ENCODE measurements around the gene KIFC3. TPM values are rescaled to one million over a fixed set of nuclear protein-coding genes. Genes with fewer than 3 reads are reported as not detected.

KIFC3 gene
- total RNA-seq, 4 donors from 2014 or later, result 28.2 to 76.8 (median 46.6) TPM

DNA sequence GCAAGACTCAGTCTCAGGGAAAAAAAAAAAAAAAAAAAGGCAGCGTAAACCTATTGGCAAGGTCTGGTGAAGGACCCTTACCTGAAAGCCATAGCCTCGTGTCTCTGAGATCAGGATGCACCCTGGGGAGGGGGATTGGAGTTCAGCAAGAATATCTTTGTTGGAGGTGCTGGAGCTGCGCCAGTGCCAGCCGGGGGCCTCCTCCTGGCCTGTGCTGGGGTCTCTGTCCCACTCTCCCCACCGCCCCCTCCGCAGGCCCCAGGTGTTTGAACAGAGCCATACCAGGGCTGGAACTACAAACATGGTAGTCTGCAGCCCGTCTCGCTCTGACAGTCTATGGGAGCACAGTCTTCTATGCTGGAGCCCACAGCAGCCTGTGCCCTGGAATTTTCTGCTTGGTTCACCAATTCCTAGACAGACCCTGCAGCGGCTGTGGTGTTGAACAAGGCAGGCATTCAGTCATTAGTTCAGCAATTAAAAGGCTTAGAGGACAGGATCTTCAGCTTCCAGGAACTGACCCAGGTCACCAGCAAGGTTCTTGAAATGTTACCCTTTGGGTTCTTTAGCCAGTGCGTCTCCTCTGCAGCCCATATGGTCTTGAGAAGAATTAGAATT lies 42.2 kb upstream of the KIFC3 start:
- intact Hi-C loops (cut with DNase I), result no loop called here
- WGBS, result 90% methylated on average over 10 of the region's 10 CpGs
- no peak overlapping the region for H3K4me3 ChIP-seq

DNA sequence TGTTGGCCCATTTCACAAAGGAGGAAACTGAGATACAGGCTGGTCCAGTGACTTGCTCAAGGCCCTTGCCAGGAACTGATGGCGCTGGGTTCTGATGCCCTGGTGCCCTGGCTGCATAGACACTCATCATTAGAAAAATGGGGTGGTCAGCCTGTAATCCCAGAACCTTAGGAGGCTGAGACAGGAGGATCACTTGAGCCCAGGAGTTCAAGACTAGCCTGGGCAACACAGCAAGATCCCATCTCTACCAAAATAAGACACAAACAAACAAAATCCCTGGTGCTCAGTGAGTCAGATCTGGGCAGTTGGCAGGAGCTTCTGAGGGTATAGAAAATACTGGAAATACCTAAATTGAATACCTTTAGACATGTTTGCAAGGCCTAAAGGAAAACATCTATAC lies 41.1 kb upstream of the KIFC3 start:
- no peak overlapping the region for H3K4me3 ChIP-seq
- no peak for DNase-seq (ENCODE audit: extremely low spot score)
- intact Hi-C loops (cut with DNase I), result no loop called here
- no peak for TF ChIP-seq POLR2A (IDR thresholded peaks at IDR 0.05; ENCODE audit: low read depth)
- TF ChIP-seq, protein P1, sequence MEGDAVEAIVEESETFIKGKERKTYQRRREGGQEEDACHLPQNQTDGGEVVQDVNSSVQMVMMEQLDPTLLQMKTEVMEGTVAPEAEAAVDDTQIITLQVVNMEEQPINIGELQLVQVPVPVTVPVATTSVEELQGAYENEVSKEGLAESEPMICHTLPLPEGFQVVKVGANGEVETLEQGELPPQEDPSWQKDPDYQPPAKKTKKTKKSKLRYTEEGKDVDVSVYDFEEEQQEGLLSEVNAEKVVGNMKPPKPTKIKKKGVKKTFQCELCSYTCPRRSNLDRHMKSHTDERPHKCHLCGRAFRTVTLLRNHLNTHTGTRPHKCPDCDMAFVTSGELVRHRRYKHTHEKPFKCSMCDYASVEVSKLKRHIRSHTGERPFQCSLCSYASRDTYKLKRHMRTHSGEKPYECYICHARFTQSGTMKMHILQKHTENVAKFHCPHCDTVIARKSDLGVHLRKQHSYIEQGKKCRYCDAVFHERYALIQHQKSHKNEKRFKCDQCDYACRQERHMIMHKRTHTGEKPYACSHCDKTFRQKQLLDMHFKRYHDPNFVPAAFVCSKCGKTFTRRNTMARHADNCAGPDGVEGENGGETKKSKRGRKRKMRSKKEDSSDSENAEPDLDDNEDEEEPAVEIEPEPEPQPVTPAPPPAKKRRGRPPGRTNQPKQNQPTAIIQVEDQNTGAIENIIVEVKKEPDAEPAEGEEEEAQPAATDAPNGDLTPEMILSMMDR (IDR thresholded peaks at IDR 0.05), result no peak
- no peak for TF ChIP-seq POLR2AphosphoS5 (IDR thresholded peaks at IDR 0.05)
- no peak for TF ChIP-seq EP300 (IDR thresholded peaks at IDR 0.05)
- no peaks in the 10 kb centered on the region for H3K36me3 ChIP-seq
- H3K27me3 ChIP-seq, result no peaks in the 10 kb centered on the region
- no peaks in the 10 kb centered on the region for H3K4me1 ChIP-seq
- H3K9me3 ChIP-seq, result no peaks in the 10 kb centered on the region
- H3K27ac ChIP-seq (replicated peaks in 1 of 4), result no peak overlapping the region
- WGBS, result 100% methylated on average over 1 of the region's 1 CpG

More for the DNA sequence above, 42.2 kb upstream of the KIFC3 start:
- Histone ChIP-seq H3K9me3 (no peaks in the 10 kb centered on the region), H3K27me3 (no peaks in the 10 kb centered on the region), H3K36me3 (no peaks in the 10 kb centered on the region), H3K27ac (replicated peaks in 1 of 4) (no peak overlapping the region), H3K4me1 (no peaks in the 10 kb centered on the region)
- no peak for TF ChIP-seq EP300 (IDR thresholded peaks at IDR 0.05)
- DNase-seq (ENCODE audit: extremely low spot score), result no peak

DNA sequence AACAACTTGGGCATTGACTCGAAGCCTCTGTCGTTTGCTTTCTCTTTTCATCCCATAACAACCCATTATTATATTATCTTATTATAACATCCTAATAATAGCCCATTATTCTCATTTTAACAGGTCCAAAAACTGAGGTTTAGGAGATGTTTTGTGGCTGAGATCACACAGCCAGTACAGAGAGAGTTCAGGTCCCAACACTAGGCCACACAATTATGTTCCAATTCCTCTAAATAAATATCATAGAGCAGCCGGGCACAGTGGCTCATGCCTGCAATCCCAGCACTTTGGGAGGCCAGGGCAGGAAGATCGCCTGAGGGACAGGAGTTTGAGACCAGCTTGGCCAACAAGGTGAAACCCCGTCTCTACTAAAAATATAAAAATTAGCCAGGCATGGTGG lies 40.3 kb upstream of the KIFC3 start:
- intact Hi-C loops (cut with DNase I), result no loop called here
- TF ChIP-seq, protein P1 (IDR thresholded peaks at IDR 0.05), result no peak
- TF ChIP-seq POLR2A (IDR thresholded peaks at IDR 0.05; ENCODE audit: low read depth), result no peak
- no peak for TF ChIP-seq EP300 (IDR thresholded peaks at IDR 0.05)
- TF ChIP-seq POLR2AphosphoS5 (IDR thresholded peaks at IDR 0.05), result no peak
- H3K27ac ChIP-seq (replicated peaks in 1 of 4), result no peak overlapping the region

DNA sequence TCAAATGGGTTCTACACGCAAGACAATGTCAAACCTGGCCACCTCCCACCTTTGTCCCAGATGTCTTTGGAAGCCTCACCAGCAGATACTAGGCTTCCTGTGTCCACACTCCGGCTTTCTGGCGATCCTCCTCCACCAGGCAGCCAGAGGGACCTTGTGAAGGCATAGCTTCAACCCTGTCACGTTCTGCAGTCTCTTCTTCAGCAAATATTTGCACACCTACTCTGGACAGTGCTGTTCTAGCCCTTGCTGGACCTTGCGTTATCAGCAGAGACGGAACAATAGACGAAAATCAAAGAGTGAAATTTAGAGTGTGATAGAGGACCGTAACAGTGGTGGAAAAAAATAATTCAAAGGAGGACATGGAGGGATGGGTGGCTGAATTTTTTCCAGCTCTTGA lies 38.5 kb upstream of the KIFC3 start:
- no peaks in the 10 kb centered on the region for H3K27me3 ChIP-seq
- no peak for DNase-seq (ENCODE audit: extremely low spot score)
- no peak overlapping the region for H3K27ac ChIP-seq (replicated peaks in 1 of 4)
- H3K9me3 ChIP-seq, result no peaks in the 10 kb centered on the region
- H3K4me3 ChIP-seq, result no peak overlapping the region
- TF ChIP-seq EP300 (IDR thresholded peaks at IDR 0.05), result no peak
- TF ChIP-seq POLR2A (IDR thresholded peaks at IDR 0.05; ENCODE audit: low read depth), result no peak
- TF ChIP-seq, protein P1 (IDR thresholded peaks at IDR 0.05), result no peak
- no peak for TF ChIP-seq POLR2AphosphoS5 (IDR thresholded peaks at IDR 0.05)
- no peaks in the 10 kb centered on the region for H3K36me3 ChIP-seq
- no peaks in the 10 kb centered on the region for H3K4me1 ChIP-seq
- intact Hi-C loops (cut with DNase I), result no loop called here
- 92% methylated on average over 8 of the region's 8 CpGs for WGBS

More for the DNA sequence above, 40.3 kb upstream of the KIFC3 start:
- H3K4me3 ChIP-seq, result no peak overlapping the region
- DNase-seq (ENCODE audit: extremely low spot score), result no peak
- 83% methylated on average over 5 of the region's 5 CpGs for WGBS
- H3K36me3 ChIP-seq, result no peaks in the 10 kb centered on the region
- no peaks in the 10 kb centered on the region for H3K9me3 ChIP-seq
- no peaks in the 10 kb centered on the region for H3K27me3 ChIP-seq
- H3K4me1 ChIP-seq, result no peaks in the 10 kb centered on the region

DNA sequence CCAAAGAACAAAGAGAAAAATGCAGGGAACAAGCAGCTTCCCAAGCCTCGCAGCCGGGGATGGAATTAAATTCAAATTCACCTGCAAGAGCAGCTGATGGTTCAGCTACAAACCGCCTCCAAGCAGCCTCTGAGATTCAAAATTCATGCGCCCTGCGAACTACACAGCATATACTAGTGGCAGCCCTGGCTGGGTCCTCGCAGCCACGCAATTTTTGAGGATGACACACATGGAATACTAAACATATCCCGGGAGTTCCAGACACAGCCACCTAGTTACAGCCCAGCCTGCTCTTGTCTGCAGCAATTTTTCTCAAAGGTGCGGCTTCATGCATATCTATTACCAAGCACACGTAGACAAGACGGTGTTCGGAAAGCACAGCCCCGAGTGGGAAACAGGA lies 35.9 kb upstream of the KIFC3 start:
- Histone ChIP-seq H3K4me1 (no peaks in the 10 kb centered on the region), H3K27me3 (peaks cover 0 to 5% (median 0%) of the 10 kb centered on the region in 4 donors), H3K27ac (replicated peaks in 1 of 4) (no peak overlapping the region), H3K36me3 (no peaks in the 10 kb centered on the region), H3K9me3 (no peaks in the 10 kb centered on the region), H3K4me3 (no peak overlapping the region)
- 71% methylated on average over 13 of the region's 13 CpGs for WGBS
- no peak for DNase-seq (ENCODE audit: extremely low spot score)
- no peak for TF ChIP-seq POLR2A (IDR thresholded peaks at IDR 0.05; ENCODE audit: low read depth)
- TF ChIP-seq, protein P1 (IDR thresholded peaks at IDR 0.05), result no peak
- TF ChIP-seq POLR2AphosphoS5 (IDR thresholded peaks at IDR 0.05), result no peak
- TF ChIP-seq EP300 (IDR thresholded peaks at IDR 0.05), result no peak
- intact Hi-C loops (cut with DNase I), result no loop called here
